HFF-Myc (cell line): ENCODE data around the gene PRODH2.

Experiments
- DNase-seq: peaks from one replicate; pipeline ENCODE4 v3.0.0-alpha.2; 2011; ENCODE audit warnings: low read depth; ENCODE audit errors: extremely low read depth
- H3K4me3 ChIP-seq: replicated peaks from 2 replicates; pipeline ENCODE4 v1.5.1; 2011; ENCODE audit warnings: low read depth, mild to moderate bottlenecking, control low read depth, low read length
- TF ChIP-seq, protein P1 (sequence below): IDR thresholded peaks from 2 replicates; pipeline ENCODE4 v1.5.1; 2012; ENCODE audit warnings: mild to moderate bottlenecking, low read depth, low read length, control low read depth; ENCODE audit errors: missing control alignments

PRODH2 gene

DNA sequence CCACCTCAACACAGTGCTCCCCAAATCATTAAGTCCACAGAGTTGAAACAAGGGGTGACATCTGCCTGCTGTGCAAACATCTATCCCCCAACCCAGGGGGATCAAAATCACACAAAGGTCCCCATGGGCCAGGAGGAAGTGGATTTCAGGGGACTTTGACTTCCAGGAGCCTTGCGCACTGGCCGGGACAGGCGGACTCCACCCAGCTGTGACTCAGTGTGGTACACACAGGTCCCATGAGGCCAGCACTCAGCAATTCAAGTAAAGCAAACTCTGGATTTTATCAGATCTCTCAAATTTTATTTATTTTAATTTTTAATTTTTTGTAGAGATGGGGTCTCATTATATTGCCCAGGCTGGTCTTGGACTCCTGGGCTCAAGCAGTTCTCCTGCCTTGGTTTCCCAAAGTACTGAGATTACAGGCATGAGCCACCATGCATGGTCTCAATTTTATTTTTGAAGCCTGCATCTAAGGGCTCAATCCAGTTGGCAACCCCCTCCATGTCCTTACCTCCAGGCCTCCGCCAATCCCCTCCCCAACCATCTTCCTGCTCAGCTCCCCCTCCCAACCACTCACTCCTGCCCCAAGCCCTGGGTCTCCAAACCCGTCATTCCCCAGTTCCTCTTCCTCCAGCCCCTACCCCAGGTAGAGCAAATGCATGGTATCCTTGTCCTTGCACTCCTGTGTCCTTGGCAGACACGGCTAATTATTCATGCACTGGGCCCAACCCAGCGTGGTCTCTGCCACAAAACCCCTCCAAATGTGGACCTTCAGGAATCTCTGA is 19.1 kb downstream of the PRODH2 start:
- no peak overlapping the region for H3K4me3 ChIP-seq

DNA sequence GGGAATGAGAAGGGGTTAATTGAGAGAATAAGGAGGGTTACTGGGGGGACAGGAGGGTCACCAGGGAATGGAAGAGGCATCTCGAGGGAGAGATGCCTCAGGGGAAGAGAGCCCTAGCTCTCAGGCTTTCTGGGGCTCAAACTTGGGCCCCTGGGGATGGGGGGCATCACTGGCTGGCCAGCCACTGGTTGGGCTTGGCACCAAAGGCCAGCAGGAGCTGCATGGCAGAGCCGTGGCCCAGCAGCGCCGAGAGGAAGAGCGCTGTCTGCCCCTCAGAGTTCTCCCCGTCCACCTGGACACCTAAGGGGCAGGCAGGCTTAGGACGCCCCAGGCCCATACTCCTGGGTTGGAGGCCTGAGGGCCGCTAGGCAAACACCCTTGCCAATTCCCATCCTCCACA is 19.8 kb downstream of the PRODH2 start:
- DNase-seq: no peak
- H3K4me3 ChIP-seq: no peak overlapping the region
- TF ChIP-seq, protein P1, sequence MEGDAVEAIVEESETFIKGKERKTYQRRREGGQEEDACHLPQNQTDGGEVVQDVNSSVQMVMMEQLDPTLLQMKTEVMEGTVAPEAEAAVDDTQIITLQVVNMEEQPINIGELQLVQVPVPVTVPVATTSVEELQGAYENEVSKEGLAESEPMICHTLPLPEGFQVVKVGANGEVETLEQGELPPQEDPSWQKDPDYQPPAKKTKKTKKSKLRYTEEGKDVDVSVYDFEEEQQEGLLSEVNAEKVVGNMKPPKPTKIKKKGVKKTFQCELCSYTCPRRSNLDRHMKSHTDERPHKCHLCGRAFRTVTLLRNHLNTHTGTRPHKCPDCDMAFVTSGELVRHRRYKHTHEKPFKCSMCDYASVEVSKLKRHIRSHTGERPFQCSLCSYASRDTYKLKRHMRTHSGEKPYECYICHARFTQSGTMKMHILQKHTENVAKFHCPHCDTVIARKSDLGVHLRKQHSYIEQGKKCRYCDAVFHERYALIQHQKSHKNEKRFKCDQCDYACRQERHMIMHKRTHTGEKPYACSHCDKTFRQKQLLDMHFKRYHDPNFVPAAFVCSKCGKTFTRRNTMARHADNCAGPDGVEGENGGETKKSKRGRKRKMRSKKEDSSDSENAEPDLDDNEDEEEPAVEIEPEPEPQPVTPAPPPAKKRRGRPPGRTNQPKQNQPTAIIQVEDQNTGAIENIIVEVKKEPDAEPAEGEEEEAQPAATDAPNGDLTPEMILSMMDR: no peak

More for the DNA sequence above, 19.1 kb downstream of the PRODH2 start:
- TF ChIP-seq, protein P1: no peak
- DNase-seq: no peak

DNA sequence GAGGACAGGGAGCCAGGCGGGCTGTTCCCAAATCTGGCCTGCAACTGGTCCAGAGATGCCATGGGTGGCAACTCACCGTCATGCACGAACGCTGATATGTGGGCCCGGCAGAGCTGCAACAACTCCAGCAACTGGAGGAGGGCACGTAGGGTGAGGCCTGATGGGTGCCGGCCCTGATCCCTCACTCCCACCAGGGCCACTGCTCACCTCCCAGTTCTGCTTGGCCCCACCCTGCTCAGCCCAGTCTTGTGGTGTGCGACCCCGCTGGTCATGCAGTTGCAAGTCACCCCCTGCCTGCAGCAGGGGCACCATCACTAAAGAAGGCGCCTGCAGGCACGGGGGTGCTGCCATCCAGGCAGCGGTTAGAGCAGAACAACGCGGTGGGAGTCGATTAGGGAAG is 20.3 kb downstream of the PRODH2 start:
- no peak for DNase-seq
- TF ChIP-seq, protein P1: no peak
- H3K4me3 ChIP-seq: no peak overlapping the region

DNA sequence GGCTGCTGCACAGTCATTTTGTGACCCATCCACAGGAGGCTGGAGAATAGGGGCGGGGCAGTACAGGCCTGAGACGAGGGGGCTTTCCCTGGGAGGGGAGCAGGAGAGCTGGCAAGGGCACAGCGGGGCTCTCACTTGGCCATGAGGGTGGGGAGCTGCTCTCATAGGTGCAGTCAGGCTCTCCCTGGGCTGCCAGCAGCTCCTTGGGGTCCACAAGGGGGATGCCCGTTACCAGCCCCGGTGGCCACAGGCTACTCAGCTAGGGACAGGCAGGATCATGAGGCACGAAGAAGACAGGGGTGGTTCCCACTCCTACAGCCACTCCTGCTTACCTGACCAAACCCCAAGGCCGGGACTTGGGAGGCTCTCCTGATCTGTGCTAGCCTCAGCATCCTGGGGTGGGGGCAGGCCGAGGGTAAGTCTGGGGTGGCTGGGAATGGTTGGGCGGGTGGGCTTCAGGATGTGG is 20.8 kb downstream of the PRODH2 start:
- H3K4me3 ChIP-seq: no peak overlapping the region
- TF ChIP-seq, protein P1: no peak
- no peak for DNase-seq

DNA sequence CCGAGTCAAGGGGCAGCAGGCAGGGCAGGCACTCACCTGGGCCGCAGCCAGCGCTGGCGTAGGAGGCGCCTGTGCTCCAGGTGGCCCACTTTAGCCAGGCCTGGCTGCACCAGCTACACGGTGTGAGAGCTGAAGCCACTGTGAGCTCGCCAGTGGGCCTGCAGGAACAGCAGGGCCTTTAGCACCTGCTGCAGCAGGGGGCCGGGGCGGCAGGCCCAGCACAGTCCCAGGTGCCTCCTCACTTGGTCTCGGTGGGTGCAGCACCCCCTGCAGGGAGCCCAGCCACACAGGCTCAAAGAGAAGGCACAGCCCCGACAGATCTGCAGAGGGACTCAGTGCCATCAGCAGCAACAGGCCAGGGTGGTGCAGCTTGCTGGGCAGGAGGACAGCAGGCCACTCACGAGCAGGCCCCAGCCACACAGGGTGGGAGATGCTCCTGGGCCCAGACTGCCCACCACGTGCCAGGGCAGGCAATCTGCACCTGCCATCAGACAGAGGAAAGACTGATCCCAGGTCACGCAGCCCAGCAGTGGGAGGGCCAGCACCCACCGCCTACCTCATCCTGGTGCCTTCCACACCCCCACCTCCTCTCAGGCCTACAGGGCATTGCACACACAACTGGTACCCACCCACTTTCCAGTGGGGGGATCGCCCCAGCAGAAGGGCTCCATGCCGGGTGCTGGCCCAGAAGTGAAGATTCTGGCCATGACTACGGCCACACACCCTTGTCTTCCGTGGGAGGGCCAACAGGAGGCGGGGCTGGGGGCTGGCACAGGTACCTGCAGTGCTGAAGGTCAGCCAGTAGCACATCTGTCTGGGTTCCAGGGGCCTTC is 21.4 kb downstream of the PRODH2 start:
- no peak for DNase-seq
- H3K4me3 ChIP-seq: no peak overlapping the region
- TF ChIP-seq, protein P1: peak; percentile 10

DNA sequence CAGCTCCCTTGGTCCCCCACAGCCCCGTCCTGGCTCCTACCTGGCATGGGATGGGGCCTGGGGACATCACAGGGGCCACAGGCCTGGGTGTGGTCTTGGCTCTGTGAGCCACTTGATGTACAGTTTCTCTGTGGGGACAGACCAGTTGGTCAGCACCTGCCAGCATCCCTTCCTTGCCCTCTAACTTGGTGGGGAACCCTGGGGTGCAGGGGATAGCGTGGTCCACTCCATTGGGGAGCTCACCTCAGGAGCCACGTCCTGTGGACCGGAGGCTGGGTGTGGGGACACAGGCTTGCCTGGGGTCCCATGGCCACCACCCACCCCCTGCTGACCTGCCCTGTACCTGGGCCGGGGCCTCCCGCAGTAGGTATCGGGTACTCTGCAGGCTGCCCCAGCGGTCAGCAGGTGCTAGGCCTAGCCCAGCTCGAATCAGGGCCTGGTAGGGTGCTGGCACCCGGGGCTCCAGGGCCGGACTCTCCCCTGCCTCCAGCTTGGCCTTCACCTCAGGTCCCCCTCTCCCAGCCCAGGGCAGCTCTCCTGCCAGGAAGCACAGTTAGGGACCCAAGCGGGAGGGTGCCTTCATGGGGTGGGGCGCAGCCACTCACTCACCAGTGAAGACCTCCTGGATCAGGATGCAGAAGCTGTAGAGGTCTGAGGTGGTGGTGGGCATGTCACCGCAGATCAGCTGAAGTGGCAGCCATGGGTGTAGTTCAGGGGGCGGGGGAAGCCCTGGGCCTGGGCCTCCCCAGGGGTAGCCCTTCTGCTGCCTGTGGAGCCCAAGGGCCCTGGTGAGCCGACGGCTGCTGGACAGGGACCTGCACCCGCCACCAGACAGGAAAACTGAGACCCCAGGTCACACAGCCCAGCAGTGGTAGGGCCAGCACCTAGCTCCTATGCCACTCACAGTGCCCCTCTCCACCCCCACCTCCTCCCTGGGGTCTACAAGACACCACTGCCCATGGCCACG is 22.4 kb downstream of the PRODH2 start:
- no peak for DNase-seq
- H3K4me3 ChIP-seq: no peak overlapping the region
- TF ChIP-seq, protein P1: no peak
